Fibroblast of mammary gland (primary cell): ENCODE measurements around the gene DRC3.

ENCODE experiments used
- DNase-seq: peaks from one replicate; pipeline ENCODE4 v3.0.0-alpha.2; 2010; ENCODE audit warnings: low read depth
- H3K4me3 ChIP-seq: 2 replicates; pipeline ENCODE4 v1.5.1; 2011; ENCODE audit warnings: low read depth, mild to moderate bottlenecking, low read length, moderate library complexity; ENCODE audit not compliant: control insufficient read depth
- CTCF ChIP-seq: conservative IDR thresholded peaks from 2 replicates; pipeline ENCODE4 v1.5.1; 2011; ENCODE audit warnings: low read depth, low read length, inconsistent platforms; ENCODE audit not compliant: control insufficient read depth, insufficient read depth

DRC3 gene

GRCh38 chr17:17988427-17988945, 15.8 kb downstream of the DRC3 start:
- H3K4me3 ChIP-seq = no peak overlapping the region
- no peak for TF ChIP-seq CTCF
- DNase-seq = no peak

- TF ChIP-seq CTCF = no peak
- H3K4me3 ChIP-seq = no peak overlapping the region
- no peak for DNase-seq
Observed at GRCh38 chr17:17989081-17989480, 16.4 kb downstream of the DRC3 start.

- no peak for TF ChIP-seq CTCF
- H3K4me3 ChIP-seq = no peak overlapping the region
- no peak for DNase-seq
Observed at GRCh38 chr17:17989618-17990017, 17.0 kb downstream of the DRC3 start.

GRCh38 chr17:17990282-17990681, 17.6 kb downstream of the DRC3 start:
- DNase-seq = no peak
- no peak for TF ChIP-seq CTCF
- no peak overlapping the region for H3K4me3 ChIP-seq

GRCh38 chr17:17993366-17993765, 20.7 kb downstream of the DRC3 start:
- TF ChIP-seq CTCF = no peak
- H3K4me3 ChIP-seq = no peak overlapping the region
- DNase-seq = peak; percentile 31

GRCh38 chr17:17993852-17994251, 21.2 kb downstream of the DRC3 start:
- TF ChIP-seq CTCF = no peak
- DNase-seq = no peak
- no peak overlapping the region for H3K4me3 ChIP-seq
